ENCODE measurements around the gene SLC46A1. TPM values are rescaled to one million over a fixed set of nuclear protein-coding genes. Genes with fewer than 3 reads are reported as not detected.
A peak's percentile ranks its signal among the peaks of the same experiment; 100 is the strongest.

The SLC46A1 gene
- total and polyA plus RNA-seq, 9 of the 15 experiments (the other 6 are each of a cell fraction or from before 2014, with no cell fraction given) = 0.24 to 5.5 (median 3.1) TPM

DNA sequence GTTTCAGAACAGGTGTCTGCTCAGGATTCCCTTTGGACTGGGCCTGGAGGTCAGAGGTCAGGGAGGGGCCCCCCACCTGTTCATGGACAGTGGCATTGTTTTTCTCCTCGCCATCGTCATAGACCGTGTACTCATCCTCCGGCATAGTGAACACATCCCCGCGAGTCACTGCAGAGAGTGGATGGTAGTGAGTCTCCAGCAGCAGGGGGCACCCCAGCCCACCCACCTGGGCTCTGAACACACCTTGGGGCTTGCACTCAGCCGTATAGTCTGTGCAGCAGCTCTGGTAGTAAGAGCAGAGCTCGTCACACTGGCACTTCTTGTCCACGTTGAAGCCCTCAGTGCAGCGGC is 36.4 kb downstream of the SLC46A1 start:
- H3K4me1 ChIP-seq (replicated peaks in 1 of 2; ENCODE audit: control insufficient read depth in 2 of 2, insufficient read depth in 2 of 2, low read length in 2 of 2) = peaks cover 16 to 43% of the 10 kb centered on the region in 2 experiments
- CTCF ChIA-PET (ENCODE audit: low intra/inter-chr PET ratio) = interaction anchor here (0.6 kb wide), 1 partner anchor 183 kb away, joined by 5 read pairs; no protein-coding TSS in a partner anchor
- POLR2A ChIA-PET = interaction anchor here (0.6 to 3.4 kb wide), 5 partner anchors 8 to 29 kb away, joined by 3 to 31 read pairs (median 5); partner anchors contain the start of gene POLDIP2
- FAIRE-seq (no peak), DNase-seq (ENCODE audit: extremely low read depth in 1 of 4, low spot score in 3 of 4) (no peak), ATAC-seq (no peak)
- BruUV-seq (replicated peaks) = no TSS peak
- no peak overlapping the region for H3K4me2 ChIP-seq (ENCODE audit: insufficient read depth, low read length)
- peak overlapping the region in 1 of 2 experiments; percentile 81; a peak in 2 of 4 replicates for H3K9ac ChIP-seq (ENCODE audit: insufficient read depth in 1 of 2, low read depth in 2 of 2, low read length in 2 of 2)
- no peak overlapping the region for H2AFZ ChIP-seq (ENCODE audit: low read depth, low read length)
- H3K36me3 ChIP-seq (ENCODE audit: control insufficient read depth, insufficient read depth, low read length) = no peaks in the 10 kb centered on the region; the same call in 2 of the 3 replicates
- in situ Hi-C loops (cut with MboI) = no loop called here
- TF ChIP-seq MCM2 (IDR thresholded peaks at IDR 0.05; ENCODE audit: low read depth) (no peak), ZNF165 (CRISPR knock-in tag; IDR thresholded peaks at IDR 0.05; ENCODE audit: borderline replicate concordance) (no peak), NR2C1 (IDR thresholded peaks at IDR 0.05) (peak; percentile 25; the same call in 1 of the 2 replicates), NR2C1 (tag; IDR thresholded peaks at IDR 0.05) (peak; percentile 22; the same call in 1 of the 2 replicates), DACH1 (IDR thresholded peaks at IDR 0.05; ENCODE audit: partially characterized antibody) (no peak), ZNF175 (CRISPR knock-in tag; IDR thresholded peaks at IDR 0.05; ENCODE audit: low read depth) (no peak), CBFA2T2 (conservative IDR thresholded peaks at IDR 0.05) (no peak), ZNF140 (CRISPR knock-in tag; IDR thresholded peaks at IDR 0.05) (no peak)
- no peaks in the 10 kb centered on the region for H3K9me3 ChIP-seq (replicated peaks; ENCODE audit: control insufficient read depth, insufficient read depth, low read depth, low read length)
- H3K27me3 ChIP-seq (ENCODE audit: control insufficient read depth in 2 of 2, insufficient read depth in 2 of 2, low read length in 2 of 2) = peaks cover 0 to 4% of the 10 kb centered on the region in 2 experiments; a peak in 1 of 5 replicates
- peaks cover 14% of the 10 kb centered on the region for H4K20me1 ChIP-seq (replicated peaks; ENCODE audit: control insufficient read depth, insufficient read depth, low read length)
- H3K4me3 ChIP-seq = no peak overlapping the region
- H3K9me1 ChIP-seq (ENCODE audit: control insufficient read depth, insufficient read depth, low read length) = peaks cover 5% of the 10 kb centered on the region
- no peaks in the 10 kb centered on the region for H3K79me2 ChIP-seq (ENCODE audit: control insufficient read depth, insufficient read depth, low read length)
- intact Hi-C loops (cut with micrococcal nuclease) = no loop called here
- 70% methylated on average over 10 of the region's 10 CpGs for WGBS (ENCODE audit: insufficient coverage, low coverage, missing lambda C conversion rate)
- H3K27ac ChIP-seq (ENCODE audit: extremely low read depth, low read depth, low read length) = no peak overlapping the region

Data from K562 (cell line).